MCF 10A (cell line): ENCODE data around the gene REL. TPM values are rescaled to one million over a fixed set of nuclear protein-coding genes. Genes with fewer than 3 reads are reported as not detected.
"Not testable (repeated sequence)": the region's sequence is repeated elsewhere in the genome, so short reads cannot be mapped to it uniquely, and the experiment has no call there.

Experiments
- BruUV-seq: library from RNA; stranded (reverse); fragments of 400-500 nt; replicated peaks from 2 replicates; lab custom pipeline; 2021; lab: Mats Ljungman, UMichigan
- CTCF ChIA-PET: fragments of 300-600 bp; sonication (Branson Sonifier 250); formaldehyde crosslinking; extraction: SDS; loops from one replicate; lab custom pipeline; 2021; ENCODE audit warnings: antibody characterized with exemption, inconsistent platforms; lab: Yijun Ruan, JAX
- POLR2A ChIA-PET: fragments of 300-600, 350-650 bp; sonication (Branson Sonifier 250); formaldehyde crosslinking; extraction: SDS; loops from one replicate; lab custom pipeline; 2020; ENCODE audit warnings: antibody characterized with exemption, inconsistent platforms; lab: Yijun Ruan, JAX
- DNase-seq: peaks from one replicate; pipeline ENCODE4 v3.0.0-alpha.2; 2018; ENCODE audit not compliant: unreplicated experiment
- H3K27ac Mint-ChIP-seq: one replicate; pipeline ENCODE4 v1.8.0; 2022; ENCODE audit warnings: mild to moderate bottlenecking, low read depth, mixed read lengths; ENCODE audit not compliant: unreplicated experiment
- H3K27me3 Mint-ChIP-seq: one replicate; pipeline ENCODE4 v1.8.0; 2022; ENCODE audit warnings: mixed read lengths; ENCODE audit not compliant: insufficient read depth, unreplicated experiment
- H3K36me3 Mint-ChIP-seq: one replicate; pipeline ENCODE4 v1.8.0; 2022; ENCODE audit warnings: mild to moderate bottlenecking, moderate library complexity, mixed read lengths; ENCODE audit not compliant: insufficient read depth, unreplicated experiment
- H3K4me1 Mint-ChIP-seq: one replicate; pipeline ENCODE4 v1.8.0; 2022; ENCODE audit warnings: mixed read lengths; ENCODE audit not compliant: insufficient read depth, unreplicated experiment
- H3K4me3 Mint-ChIP-seq: one replicate; pipeline ENCODE4 v1.8.0; 2022; ENCODE audit warnings: mild to moderate bottlenecking, moderate library complexity, mixed read lengths; ENCODE audit not compliant: unreplicated experiment
- H3K9me3 Mint-ChIP-seq: one replicate; pipeline ENCODE4 v1.8.0; 2022; ENCODE audit warnings: mixed read lengths; ENCODE audit not compliant: unreplicated experiment
- CTCF ChIP-seq: fragments of 200-600 bp; IDR thresholded peaks from one replicate; pipeline ENCODE4 v1.8.0; 2022; ENCODE audit warnings: antibody characterized with exemption, mild to moderate bottlenecking; ENCODE audit not compliant: unreplicated experiment
- intact Hi-C: fragments of 100-400 bp; cut with micrococcal nuclease; formaldehyde crosslinking; loops from 2 replicates; pipeline ENCODE4 v1.14.1; 2022
- total RNA-seq: library from RNA; stranded (reverse); gene quantifications from 2 replicates; pipeline ENCODE4 v1.2.3, GENCODE V29; 2022

The REL gene
- total RNA-seq, 1 experiment from 2014 or later = 11.3 TPM

GRCh38 chr2:60899892-60900249 lies 18.5 kb downstream of the REL start:
- Mint-ChIP-seq H3K9me3 (no peaks in the 10 kb centered on the region), H3K27ac (no peak overlapping the region), H3K27me3 (no peaks in the 10 kb centered on the region), H3K4me3 (no peak overlapping the region), H3K4me1 (peaks cover 6% of the 10 kb centered on the region), H3K36me3 (peaks cover 89% of the 10 kb centered on the region)
- no TSS peak for BruUV-seq
- ChIA-PET CTCF (interaction anchor here (0.6 to 1.5 kb wide), 2 partner anchors 73 to 111 kb away, joined by 3 to 4 read pairs; no protein-coding TSS in a partner anchor), POLR2A (interaction anchor here (1.0 to 2.5 kb wide), 3 partner anchors 13 to 60 kb away, joined by 3 to 9 read pairs (median 3); no protein-coding TSS in a partner anchor)
- intact Hi-C loops = no loop called here
- no peak for DNase-seq
- TF ChIP-seq CTCF = no peak

DNA sequence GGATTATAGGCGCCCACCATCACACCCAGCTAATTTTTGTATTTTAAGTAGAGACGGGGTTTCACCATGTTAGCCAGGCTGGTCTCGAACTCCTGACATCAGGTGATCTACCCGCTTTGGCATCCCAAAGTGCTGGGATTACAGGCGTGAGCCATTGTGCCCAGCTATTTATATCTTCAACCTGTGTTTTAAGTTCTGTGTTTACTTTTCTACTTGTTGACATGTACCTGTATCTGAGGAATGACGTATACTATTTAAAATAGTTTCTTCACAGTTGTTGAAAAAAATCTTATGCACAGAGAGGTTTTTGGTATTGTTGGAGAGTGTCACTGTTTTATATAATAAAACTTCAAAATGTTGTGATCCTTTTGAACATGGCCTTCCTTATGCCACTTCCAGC lies 19.9 kb downstream of the REL start:
- intact Hi-C loops = not testable (repeated sequence)

DNA sequence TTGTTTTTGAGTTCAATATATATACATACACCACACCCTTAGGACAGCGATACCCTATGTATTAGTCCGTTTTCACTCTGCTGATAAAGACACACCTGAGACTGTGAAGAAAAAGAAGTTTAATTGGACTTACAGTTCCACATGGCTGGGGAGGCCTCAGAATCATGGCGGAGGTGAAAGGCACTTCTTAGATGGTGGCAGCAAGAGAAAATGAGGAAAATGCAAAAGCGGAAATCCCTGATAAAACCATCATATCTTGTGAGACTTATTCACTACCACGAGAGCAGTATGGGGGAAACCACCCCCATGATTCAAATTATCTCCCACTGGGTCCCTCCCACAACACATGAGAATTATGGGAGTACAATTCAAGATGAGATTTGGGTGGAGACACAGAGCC lies 24.5 kb downstream of the REL start:
- H3K27ac Mint-ChIP-seq, H3K4me1 Mint-ChIP-seq, intact Hi-C loops, DNase-seq, H3K27me3 Mint-ChIP-seq, BruUV-seq, H3K9me3 Mint-ChIP-seq, H3K4me3 Mint-ChIP-seq, CTCF ChIA-PET: not testable (repeated sequence)
- POLR2A ChIA-PET = interaction anchor here (0.9 kb wide), 1 partner anchor 25 kb away, joined by 4 read pairs; the partner anchor contains the start of gene REL
- H3K36me3 Mint-ChIP-seq = peaks cover 53% of the 10 kb centered on the region

More for the DNA sequence above, 19.9 kb downstream of the REL start:
- not testable (repeated sequence) for H3K9me3 Mint-ChIP-seq, BruUV-seq, H3K4me1 Mint-ChIP-seq, H3K27ac Mint-ChIP-seq, H3K27me3 Mint-ChIP-seq, H3K4me3 Mint-ChIP-seq, DNase-seq
- ChIA-PET CTCF (interaction anchor here (1.0 to 1.5 kb wide), 2 partner anchors 97 to 110 kb away, joined by 3 to 8 read pairs; no protein-coding TSS in a partner anchor), POLR2A (interaction anchor here (0.7 to 0.9 kb wide), 2 partner anchors 11 to 12 kb away, joined by 3 read pairs; no protein-coding TSS in a partner anchor)
- peaks cover 81% of the 10 kb centered on the region for H3K36me3 Mint-ChIP-seq

DNA sequence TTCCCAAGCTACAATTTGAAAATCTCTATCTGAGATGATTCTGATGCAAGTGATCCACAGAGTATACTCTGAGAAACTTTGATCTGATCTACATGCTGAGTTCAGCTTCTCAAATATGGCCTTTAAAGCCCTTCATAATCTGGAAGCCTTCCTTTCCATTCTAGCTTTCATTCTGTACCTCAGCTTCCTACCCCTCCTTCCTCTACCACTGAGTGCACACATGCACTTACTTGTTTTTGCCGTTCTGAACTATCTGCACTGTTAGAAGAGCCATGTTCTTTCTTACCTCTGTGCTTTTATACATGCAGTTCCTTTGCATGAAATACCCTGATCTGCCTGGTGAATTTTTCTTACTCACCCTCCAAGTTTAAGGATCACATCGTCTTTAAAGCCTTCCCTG lies 25.0 kb downstream of the REL start:
- Mint-ChIP-seq H3K27me3 (no peaks in the 10 kb centered on the region), H3K4me3 (no peak overlapping the region), H3K36me3 (peaks cover 48% of the 10 kb centered on the region), H3K9me3 (no peaks in the 10 kb centered on the region), H3K4me1 (no peaks in the 10 kb centered on the region), H3K27ac (no peak overlapping the region)
- no TSS peak for BruUV-seq
- ChIA-PET CTCF (interaction anchor here (0.6 kb wide), 1 partner anchor 21 kb away, joined by 4 read pairs; no protein-coding TSS in a partner anchor), POLR2A (interaction anchor here (0.9 kb wide), 1 partner anchor 25 kb away, joined by 4 read pairs; the partner anchor contains the start of gene REL)
- no peak for DNase-seq
- intact Hi-C loops = no loop called here
- no peak for TF ChIP-seq CTCF

DNA sequence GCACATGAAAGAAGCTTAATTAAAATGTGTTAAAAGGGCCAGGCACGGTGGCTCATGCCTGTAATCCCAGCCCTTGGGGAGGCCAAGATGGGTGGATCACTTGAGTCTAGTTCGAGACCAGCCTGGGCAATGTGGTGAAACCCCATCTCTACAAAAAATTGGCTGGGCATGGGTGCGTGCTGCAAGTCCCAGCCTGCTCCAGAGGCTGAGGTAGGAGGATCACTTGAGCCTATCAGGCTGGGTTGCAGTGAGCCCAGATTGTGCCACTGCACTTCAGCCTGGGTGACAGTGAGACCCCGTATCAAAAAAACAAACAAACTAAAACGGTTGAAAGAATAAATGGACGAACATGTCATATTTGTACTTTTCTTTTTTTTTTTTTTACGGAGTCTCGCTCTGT lies 26.0 kb downstream of the REL start:
- no peak for DNase-seq
- no TSS peak for BruUV-seq
- H3K4me1 Mint-ChIP-seq = no peaks in the 10 kb centered on the region
- no peaks in the 10 kb centered on the region for H3K9me3 Mint-ChIP-seq
- ChIA-PET CTCF (interaction anchor here (0.5 kb wide), 1 partner anchor 94 kb away, joined by 5 read pairs; no protein-coding TSS in a partner anchor), POLR2A (interaction anchor here (0.6 kb wide), 1 partner anchor 83 kb away, joined by 3 read pairs; no protein-coding TSS in a partner anchor)
- intact Hi-C loops = no loop called here
- H3K36me3 Mint-ChIP-seq = peaks cover 41% of the 10 kb centered on the region
- no peak for TF ChIP-seq CTCF
- H3K27me3 Mint-ChIP-seq = no peaks in the 10 kb centered on the region
- H3K27ac Mint-ChIP-seq = no peak overlapping the region
- H3K4me3 Mint-ChIP-seq = no peak overlapping the region
